Stimulated activated CD8-positive, alpha-beta memory T cell treated with anti-CD3 and anti-CD28 coated beads, Interleukin-4, amount 100 ng/mL, for 1 hour (primary cell): ENCODE data around the gene UNC13A.

Experiments
- DNase-seq, 2 donors: peaks; one replicate each; pipeline ENCODE4 v3.0.0-alpha.2; 2020; ENCODE audit warnings: low read depth in 2 of 2, low spot score in 1 of 2

The UNC13A gene

GRCh38 chr19:17629760-17630159 lies 58.4 kb downstream of the UNC13A start:
- no peak for DNase-seq

GRCh38 chr19:17627921-17628320 lies 60.2 kb downstream of the UNC13A start:
- no peak for DNase-seq

- no peak for DNase-seq
These were observed 61.0 kb downstream of the UNC13A start for GRCh38 chr19:17627161-17627560.

GRCh38 chr19:17626456-17627015 lies 61.6 kb downstream of the UNC13A start:
- no peak for DNase-seq

- no peak for DNase-seq
These were observed 62.2 kb downstream of the UNC13A start for GRCh38 chr19:17625980-17626379.

- no peak for DNase-seq
These were observed 63.1 kb downstream of the UNC13A start for GRCh38 chr19:17625043-17625442.

GRCh38 chr19:17624314-17624991 lies 63.7 kb downstream of the UNC13A start:
- DNase-seq: no peak

- no peak for DNase-seq
These were observed 64.8 kb downstream of the UNC13A start for GRCh38 chr19:17623224-17623935.

- DNase-seq: no peak
These were observed 67.5 kb downstream of the UNC13A start for GRCh38 chr19:17620696-17621095.

- no peak for DNase-seq
These were observed 69.2 kb downstream of the UNC13A start for GRCh38 chr19:17618936-17619335.

GRCh38 chr19:17618281-17618903 lies 69.8 kb downstream of the UNC13A start:
- DNase-seq: no peak

- DNase-seq: no peak
These were observed 70.4 kb downstream of the UNC13A start for GRCh38 chr19:17617807-17618192.

- no peak for DNase-seq
These were observed 71.0 kb downstream of the UNC13A start for GRCh38 chr19:17616961-17617806.

GRCh38 chr19:17616686-17616960 lies 71.5 kb downstream of the UNC13A start:
- DNase-seq: no peak

- no peak for DNase-seq
These were observed 72.1 kb downstream of the UNC13A start for GRCh38 chr19:17615889-17616685.

- DNase-seq: no peak
These were observed 73.7 kb downstream of the UNC13A start for GRCh38 chr19:17614476-17614875.

GRCh38 chr19:17611462-17612244 lies 76.5 kb downstream of the UNC13A start:
- no peak for DNase-seq

GRCh38 chr19:17610384-17610783 lies 77.8 kb downstream of the UNC13A start:
- DNase-seq: no peak

GRCh38 chr19:17607936-17608335 lies 80.2 kb downstream of the UNC13A start:
- no peak for DNase-seq
